NCI-H1694 (cell line): ENCODE measurements around the gene LRRC3.
"Not testable (repeated sequence)": the region's sequence is repeated elsewhere in the genome, so short reads cannot be mapped to it uniquely, and the experiment has no call there.

Source experiments
- DNase-seq: peaks from one replicate; lab custom pipeline; 2025; lab: John Stamatoyannopoulos, UW

Gene LRRC3, protein sequence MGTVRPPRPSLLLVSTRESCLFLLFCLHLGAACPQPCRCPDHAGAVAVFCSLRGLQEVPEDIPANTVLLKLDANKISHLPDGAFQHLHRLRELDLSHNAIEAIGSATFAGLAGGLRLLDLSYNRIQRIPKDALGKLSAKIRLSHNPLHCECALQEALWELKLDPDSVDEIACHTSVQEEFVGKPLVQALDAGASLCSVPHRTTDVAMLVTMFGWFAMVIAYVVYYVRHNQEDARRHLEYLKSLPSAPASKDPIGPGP

GRCh38 chr21:44454747-44455523 lies at the start of gene LRRC3:
TSS of gene LRRC3 (plus strand) at chr21:44455510. CDS start at chr21:44456645, 1,135 bp downstream.
- peak; percentile 64 for DNase-seq

DNA sequence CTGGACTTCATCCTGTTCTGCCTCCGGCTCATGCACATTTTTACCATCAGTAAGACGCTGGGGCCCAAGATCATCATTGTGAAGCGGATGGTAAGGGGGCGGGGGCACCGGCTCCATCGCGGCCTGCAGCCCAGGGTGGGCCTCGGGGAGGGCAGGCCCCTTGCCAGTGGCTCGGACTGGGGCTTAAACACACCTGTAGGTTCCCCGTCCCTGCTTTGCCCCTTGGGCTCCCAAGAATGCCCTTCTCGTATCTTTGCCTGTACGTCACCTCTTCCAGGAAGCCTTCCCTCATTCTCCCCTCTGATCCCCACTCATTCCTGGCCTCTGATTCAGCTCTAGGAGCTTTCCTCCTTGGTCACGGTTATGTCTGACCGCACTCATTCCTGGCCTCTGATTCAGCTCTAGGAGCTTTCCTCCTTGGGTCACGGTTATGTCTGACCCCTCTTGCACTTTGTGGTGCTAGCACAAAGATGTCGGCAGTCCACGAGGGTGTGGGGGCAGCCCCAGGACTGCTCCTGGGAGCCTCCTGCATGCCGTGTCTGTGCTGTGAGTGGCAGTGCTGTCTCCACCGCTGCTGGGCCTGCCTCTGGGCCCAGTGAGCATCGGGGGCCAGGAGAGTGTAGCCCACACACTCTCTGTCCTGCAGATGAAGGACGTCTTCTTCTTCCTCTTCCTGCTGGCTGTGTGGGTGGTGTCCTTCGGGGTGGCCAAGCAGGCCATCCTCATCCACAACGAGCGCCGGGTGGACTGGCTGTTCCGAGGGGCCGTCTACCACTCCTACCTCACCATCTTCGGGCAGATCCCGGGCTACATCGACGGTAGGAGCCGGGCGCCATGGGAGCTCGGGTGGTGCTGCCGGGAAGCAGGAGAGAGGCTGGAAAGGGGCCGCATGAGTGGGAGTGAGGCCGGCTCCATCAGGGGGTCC lies 49.1 kb upstream of the LRRC3 start:
- no peak for DNase-seq

- DNase-seq = no peak
These were observed 48.4 kb upstream of the LRRC3 start for GRCh38 chr21:44406953-44407352.

- DNase-seq = no peak
These were observed 47.8 kb upstream of the LRRC3 start for GRCh38 chr21:44407493-44407892.

GRCh38 chr21:44408226-44408625 lies 47.1 kb upstream of the LRRC3 start:
- no peak for DNase-seq

- no peak for DNase-seq
These were observed 41.6 kb upstream of the LRRC3 start for GRCh38 chr21:44413566-44414290.

GRCh38 chr21:44414291-44415072 lies 40.8 kb upstream of the LRRC3 start:
- no peak for DNase-seq

GRCh38 chr21:44415073-44416025 lies 40.0 kb upstream of the LRRC3 start:
- DNase-seq = no peak

DNA sequence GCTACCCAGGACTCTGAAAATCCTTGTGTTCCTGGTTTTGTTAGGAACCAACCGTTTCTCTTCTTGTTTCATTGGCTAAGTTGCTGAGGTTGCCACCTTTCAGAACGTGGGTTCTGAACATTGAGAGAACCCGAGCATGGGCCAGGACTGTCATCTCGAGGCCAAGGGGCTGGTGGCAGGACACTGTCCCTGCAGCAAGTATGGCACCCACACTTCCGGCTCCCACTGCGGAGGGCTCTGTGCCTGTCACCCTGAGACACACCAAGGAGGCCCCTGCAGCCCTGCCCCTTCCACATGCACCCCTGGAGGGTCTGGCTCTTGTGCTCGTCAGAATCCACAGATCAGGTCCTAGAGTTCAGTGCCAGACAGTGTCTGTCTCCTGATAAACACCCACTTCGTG lies 39.1 kb upstream of the LRRC3 start:
- no peak for DNase-seq

DNA sequence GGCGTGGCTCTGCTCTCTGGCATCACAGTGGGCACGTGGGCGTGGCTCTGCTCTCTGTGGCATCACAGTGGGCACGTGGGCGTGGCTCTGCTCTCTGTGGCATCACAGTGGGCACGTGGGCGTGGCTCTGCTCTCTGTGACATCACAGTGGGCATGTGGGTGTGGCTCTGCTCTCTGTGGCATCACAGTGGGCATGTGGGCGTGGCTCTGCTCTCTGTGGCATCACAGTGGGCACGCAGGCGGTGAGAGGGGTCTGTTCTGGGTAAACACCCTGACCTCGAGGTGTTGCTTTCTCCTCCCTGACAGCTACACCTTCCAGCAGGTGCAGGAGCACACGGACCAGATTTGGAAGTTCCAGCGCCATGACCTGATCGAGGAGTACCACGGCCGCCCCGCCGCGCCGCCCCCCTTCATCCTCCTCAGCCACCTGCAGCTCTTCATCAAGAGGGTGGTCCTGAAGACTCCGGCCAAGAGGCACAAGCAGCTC lies 37.6 kb upstream of the LRRC3 start:
- DNase-seq = not testable (repeated sequence)

DNA sequence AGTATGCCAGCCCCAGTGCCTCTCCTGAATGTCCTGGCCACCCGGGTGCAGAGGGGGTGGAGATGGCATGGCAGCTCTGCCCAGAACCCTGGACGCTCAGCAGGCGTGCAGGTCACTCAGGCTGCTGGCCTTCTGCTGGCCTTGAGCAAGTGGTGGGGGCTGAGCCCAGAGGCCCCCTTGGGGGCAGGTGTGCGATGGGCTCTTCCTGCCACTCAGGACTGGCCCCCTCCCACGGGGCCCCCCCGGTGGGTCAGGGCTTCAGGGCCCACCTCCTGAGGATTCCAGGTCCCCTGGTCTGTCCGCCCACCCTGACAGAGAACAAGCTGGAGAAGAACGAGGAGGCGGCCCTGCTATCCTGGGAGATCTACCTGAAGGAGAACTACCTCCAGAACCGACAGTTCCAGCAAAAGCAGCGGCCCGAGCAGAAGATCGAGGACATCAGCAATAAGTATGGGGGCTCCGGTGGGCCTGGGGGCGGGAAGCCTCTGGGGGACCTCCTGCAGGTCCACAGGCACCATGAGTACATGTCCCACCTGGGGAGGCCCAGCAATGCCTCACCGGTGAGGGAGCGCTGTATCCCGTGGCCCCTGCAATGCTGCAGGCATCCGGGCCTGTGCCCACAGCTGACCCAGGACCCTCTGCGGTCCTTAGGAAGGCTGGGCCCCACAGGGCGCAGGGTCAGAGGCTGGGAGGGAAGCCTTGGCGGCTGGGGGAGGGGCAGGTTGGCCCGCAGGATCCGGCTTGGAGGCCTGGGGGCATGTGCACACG lies 37.0 kb upstream of the LRRC3 start:
- DNase-seq = no peak

- no peak for DNase-seq
These were observed 36.5 kb upstream of the LRRC3 start for GRCh38 chr21:44418876-44419230.

- DNase-seq = no peak
These were observed 35.6 kb upstream of the LRRC3 start for GRCh38 chr21:44419679-44420078.

DNA sequence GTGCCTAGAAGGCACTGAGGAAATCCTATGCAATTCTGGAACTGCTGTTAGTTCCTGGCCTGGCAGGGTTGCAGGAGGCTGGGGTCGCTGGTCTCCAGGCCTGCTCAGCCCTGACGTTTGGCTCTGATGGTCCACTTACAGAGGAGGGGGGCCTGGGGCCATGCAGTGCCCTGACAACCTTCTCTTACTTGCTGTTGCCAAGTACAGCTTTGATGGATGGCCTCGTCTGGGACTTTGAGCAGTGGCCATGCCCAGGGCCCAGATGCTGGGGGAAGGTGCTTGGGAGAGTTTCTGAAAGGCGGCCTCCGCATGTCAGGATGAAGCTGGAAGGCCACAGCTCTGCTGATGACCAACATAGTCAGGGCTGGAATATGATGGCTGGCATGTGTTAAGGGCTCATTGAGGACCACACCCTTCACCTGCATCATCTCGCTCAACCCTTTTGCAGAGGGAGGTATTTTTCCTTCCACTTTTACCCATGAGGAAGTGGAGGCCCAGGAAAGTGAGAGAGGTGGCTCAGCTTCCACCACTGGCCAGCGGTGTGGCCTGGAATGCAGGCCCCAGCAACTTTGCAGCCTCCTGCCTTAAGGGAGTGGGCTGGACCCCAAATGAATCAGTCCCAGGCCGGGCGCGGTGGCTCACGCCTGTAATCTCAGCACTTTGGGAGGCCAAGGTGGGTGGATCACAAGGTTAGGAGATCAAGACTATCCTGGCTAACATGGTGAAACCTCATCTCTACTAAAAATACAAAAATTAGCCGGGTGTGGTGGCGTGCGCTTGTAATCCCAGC lies 34.7 kb upstream of the LRRC3 start:
- no peak for DNase-seq

DNA sequence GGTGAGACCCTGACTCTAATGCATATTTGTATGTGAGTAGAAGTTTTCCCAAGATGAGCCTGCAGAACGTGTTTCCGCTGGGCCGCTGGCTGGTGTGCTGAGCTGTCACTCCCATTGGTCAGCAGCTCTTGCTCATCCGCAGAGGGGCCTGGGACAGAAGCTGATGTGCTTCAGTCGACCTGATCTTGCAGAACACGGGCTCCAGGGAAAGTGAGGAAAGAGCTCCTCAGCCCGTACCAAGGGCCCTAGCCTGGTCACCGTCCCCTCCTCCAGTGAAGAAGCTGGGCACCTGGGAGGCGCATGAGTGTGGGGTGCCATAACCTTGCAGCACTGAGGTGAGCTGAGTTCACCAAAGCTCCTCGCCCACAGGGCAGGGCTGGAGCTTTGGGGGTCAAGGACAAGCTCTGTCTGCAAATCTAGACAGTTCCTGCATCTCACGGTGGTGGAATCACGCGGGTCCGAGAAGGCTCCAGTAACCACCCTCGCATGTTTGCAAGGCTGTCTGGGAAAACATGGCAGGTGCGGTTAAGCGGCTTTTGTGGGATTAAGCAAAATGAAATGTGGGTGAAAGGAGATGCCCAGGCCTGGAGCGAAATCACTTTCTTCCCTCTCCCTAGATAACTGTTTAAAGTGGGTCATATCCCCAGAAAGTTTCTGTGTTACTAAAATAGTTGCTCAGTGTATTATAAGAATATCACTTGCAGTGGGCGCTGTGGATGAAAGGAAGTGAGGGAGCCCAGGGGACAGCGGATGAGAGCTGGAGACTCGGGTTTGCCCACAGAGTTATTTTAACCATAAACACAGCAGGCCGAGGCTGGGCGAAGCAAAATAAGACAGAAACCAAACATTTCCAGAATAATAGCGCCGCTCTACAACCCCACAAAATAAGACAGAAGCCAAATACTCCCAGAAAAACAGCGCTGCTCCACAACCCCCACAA lies 33.1 kb upstream of the LRRC3 start:
- no peak for DNase-seq

- DNase-seq = no peak
These were observed 31.9 kb upstream of the LRRC3 start for GRCh38 chr21:44423312-44423821.
